ENCODE measurements around the gene CALCOCO1.

DNA sequence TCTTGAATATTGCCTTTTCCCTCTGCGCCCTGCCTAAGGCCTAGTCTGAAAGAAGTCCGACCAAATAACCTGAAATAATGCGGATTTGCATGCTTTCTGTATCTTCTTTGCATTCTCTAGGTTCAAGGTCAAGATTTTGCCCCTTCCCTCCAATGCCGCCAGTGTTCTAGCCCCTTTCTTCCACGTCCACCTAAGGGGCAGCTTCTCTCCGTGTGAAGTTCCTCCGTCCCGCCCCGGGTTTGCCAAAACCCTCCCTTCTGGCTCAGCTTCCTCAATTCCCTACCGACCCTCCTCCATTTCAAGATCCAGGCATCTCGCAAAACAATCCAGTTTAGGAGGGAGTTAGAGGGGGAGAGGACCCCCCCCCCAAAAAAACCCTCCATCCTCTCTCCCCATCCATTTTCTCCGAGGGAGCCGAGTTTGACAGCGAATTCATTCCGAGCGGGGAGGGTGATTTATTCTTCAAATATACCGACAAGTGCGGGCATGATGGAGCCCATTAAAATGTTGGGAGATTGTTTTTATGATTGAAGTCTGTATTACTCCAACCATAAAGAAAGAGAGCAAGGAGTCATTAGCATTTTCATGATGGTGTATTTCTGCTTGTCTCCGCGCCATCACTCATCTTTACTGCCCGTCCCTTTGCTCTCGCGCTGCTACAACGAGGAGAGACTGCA lies 30.5 kb downstream of the CALCOCO1 start:
- TF ChIP-seq, protein P1, sequence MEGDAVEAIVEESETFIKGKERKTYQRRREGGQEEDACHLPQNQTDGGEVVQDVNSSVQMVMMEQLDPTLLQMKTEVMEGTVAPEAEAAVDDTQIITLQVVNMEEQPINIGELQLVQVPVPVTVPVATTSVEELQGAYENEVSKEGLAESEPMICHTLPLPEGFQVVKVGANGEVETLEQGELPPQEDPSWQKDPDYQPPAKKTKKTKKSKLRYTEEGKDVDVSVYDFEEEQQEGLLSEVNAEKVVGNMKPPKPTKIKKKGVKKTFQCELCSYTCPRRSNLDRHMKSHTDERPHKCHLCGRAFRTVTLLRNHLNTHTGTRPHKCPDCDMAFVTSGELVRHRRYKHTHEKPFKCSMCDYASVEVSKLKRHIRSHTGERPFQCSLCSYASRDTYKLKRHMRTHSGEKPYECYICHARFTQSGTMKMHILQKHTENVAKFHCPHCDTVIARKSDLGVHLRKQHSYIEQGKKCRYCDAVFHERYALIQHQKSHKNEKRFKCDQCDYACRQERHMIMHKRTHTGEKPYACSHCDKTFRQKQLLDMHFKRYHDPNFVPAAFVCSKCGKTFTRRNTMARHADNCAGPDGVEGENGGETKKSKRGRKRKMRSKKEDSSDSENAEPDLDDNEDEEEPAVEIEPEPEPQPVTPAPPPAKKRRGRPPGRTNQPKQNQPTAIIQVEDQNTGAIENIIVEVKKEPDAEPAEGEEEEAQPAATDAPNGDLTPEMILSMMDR (IDR thresholded peaks at IDR 0.05), result no peak
- TF ChIP-seq EP300 (IDR thresholded peaks at IDR 0.05), result no peak
